Prostate gland (tissue), 2 donors: ENCODE data around the gene CD180. TPM values are rescaled to one million over a fixed set of nuclear protein-coding genes. Genes with fewer than 3 reads are reported as not detected.

Source experiments
- DNase-seq: peaks from one replicate; pipeline ENCODE4 v3.0.0-alpha.2; 2019; ENCODE audit warnings: low spot score
- H3K27ac ChIP-seq, 2 donors: fragments of 200-600 bp; sonication (generic); 2 replicates each; pipeline ENCODE4 v1.5.1; 2017 to 2019
- H3K27me3 ChIP-seq: fragments of 200-600 bp; sonication (generic); replicated peaks from 2 replicates; pipeline ENCODE4 v1.5.1; 2019; ENCODE audit not compliant: insufficient read depth
- H3K36me3 ChIP-seq, 2 donors: fragments of 200-600 bp; sonication (generic); 1 replicate in 1 of 2; 2 replicates in 1 of 2; pipeline versions ENCODE4 v1.5.1 to v1.8.1; 2017 to 2019
- H3K4me1 ChIP-seq: fragments of 200-600 bp; sonication (generic); replicated peaks from 2 replicates; pipeline ENCODE4 v1.5.1; 2019
- H3K4me3 ChIP-seq, 2 donors: fragments of 200-600 bp; sonication (generic); 2 replicates each; pipeline ENCODE4 v1.5.1; 2017 to 2019
- H3K9me3 ChIP-seq: fragments of 200-600 bp; sonication (generic); 2 replicates; pipeline ENCODE4 v1.5.1; 2017
- POLR2A ChIP-seq: fragments of 450-650 bp; IDR thresholded peaks from one replicate; pipeline ENCODE4 v1.6.1; 2016; ENCODE audit warnings: antibody characterized with exemption, mild to moderate bottlenecking
- POLR2AphosphoS5 ChIP-seq: sonication (generic); formaldehyde crosslinking; IDR thresholded peaks from one replicate; pipeline ENCODE4 v1.6.1; 2017; ENCODE audit warnings: antibody characterized with exemption
- WGBS: methylation state at CpG from one replicate; pipeline ENCODE4 v1.1.5; 2018; 5-methylcytosine and 5-hydroxymethylcytosine counted together
- intact Hi-C: fragments of 100-400 bp; cut with DNase I; formaldehyde crosslinking; loops from one replicate; pipeline ENCODE4 v1.14.2; 2022
- total RNA-seq, 2 donors: library from RNA; depleted of rRNA; stranded (reverse); fragments of >200 nt; gene quantifications; one replicate each; pipeline ENCODE4 v1.1.0, GENCODE V29; 2016
- TF ChIP-seq, protein P1 (sequence below), 4 experiments: fragments of 200-600 bp in 2 of 4; fragments of 450-650 bp in 2 of 4; sonication (generic) in 2 of 4; IDR thresholded peaks; 1 replicate in 3 of 4; 2 replicates in 1 of 4; pipeline ENCODE4 v1.5.1; 2016 to 2019; ENCODE audit warnings: antibody characterized with exemption in 4 of 4, mild to moderate bottlenecking in 2 of 4, moderate library complexity in 2 of 4

The CD180 gene
- total RNA-seq, 2 donors from 2014 or later, result 0.18 to 0.68 TPM

DNA sequence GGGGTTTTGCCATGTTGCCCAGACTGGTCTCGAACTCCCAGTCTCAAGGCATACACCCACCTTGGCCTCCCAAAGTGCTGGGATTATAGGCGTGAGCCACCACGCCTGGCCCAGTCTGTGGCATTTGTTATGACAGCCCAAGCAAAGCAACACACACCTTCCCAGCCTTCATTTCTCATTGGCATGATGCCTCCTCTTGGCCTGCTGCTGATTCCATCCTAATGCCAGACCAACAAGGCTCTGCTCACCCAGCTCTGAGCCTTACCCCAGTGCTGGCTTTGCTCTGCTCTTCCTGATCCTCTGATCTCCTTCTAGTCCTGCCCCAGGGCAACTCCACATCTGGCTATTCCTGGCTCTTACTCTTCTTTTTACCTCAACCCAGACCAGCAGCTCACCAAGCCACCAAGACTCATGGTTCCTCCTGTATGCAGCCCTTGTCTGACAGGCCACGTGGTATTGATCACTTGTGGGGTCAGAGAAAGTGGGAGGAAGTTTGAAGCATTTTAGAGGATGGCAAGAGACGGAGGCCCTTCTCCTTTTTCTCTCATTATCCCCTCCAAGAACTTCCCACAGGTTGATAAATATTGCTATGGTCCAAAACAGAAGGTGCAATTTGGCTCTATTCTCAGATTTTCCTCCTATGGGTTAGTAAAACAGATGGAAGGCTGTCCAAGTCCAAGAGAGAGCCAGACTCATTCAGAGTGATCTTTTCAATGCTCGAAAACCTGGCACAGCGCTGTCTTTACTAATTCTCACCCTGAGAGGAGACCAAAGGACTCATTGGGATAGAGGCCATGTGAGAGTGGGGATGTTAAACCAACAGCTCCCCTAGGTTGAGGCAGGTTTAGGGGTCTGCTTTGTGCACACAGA lies 958 bp downstream of the CD180 start:
- no peaks in the 10 kb centered on the region for H3K4me1 ChIP-seq
- intact Hi-C loops, result no loop called here
- H3K27ac ChIP-seq, result no peak overlapping the region
- no peaks in the 10 kb centered on the region for H3K36me3 ChIP-seq
- no peak for TF ChIP-seq POLR2AphosphoS5
- no peak for TF ChIP-seq POLR2A
- TF ChIP-seq, protein P1, sequence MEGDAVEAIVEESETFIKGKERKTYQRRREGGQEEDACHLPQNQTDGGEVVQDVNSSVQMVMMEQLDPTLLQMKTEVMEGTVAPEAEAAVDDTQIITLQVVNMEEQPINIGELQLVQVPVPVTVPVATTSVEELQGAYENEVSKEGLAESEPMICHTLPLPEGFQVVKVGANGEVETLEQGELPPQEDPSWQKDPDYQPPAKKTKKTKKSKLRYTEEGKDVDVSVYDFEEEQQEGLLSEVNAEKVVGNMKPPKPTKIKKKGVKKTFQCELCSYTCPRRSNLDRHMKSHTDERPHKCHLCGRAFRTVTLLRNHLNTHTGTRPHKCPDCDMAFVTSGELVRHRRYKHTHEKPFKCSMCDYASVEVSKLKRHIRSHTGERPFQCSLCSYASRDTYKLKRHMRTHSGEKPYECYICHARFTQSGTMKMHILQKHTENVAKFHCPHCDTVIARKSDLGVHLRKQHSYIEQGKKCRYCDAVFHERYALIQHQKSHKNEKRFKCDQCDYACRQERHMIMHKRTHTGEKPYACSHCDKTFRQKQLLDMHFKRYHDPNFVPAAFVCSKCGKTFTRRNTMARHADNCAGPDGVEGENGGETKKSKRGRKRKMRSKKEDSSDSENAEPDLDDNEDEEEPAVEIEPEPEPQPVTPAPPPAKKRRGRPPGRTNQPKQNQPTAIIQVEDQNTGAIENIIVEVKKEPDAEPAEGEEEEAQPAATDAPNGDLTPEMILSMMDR (IDR thresholded peaks at IDR 0.05), result no peak
- WGBS, result 92% methylated on average over 7 of the region's 7 CpGs
- H3K27me3 ChIP-seq, result no peaks in the 10 kb centered on the region
- no peaks in the 10 kb centered on the region for H3K9me3 ChIP-seq
- DNase-seq, result no peak
- no peak overlapping the region for H3K4me3 ChIP-seq

DNA sequence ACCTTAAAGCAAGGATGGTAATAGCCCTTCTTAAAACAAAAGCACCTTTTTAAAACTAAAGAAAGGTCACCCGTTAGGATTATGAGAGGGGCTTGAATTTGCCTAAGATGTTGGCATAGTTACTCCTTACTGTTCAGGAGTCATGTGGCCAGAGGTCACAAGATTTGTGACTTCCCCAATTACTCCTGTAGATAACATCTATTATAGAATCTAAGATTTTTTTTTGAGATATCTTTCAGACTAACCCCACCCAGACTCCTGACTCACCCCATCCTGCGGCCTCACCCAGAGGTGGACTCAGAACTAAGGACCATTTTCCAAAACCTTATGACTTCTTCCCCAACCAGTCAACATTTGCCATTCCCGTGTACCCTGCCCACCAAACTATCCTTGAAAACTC lies 2.4 kb downstream of the CD180 start:
- Histone ChIP-seq H3K4me1 (no peaks in the 10 kb centered on the region), H3K27ac (no peak overlapping the region), H3K27me3 (no peaks in the 10 kb centered on the region), H3K4me3 (no peak overlapping the region), H3K36me3 (no peaks in the 10 kb centered on the region), H3K9me3 (no peaks in the 10 kb centered on the region)
- 91% methylated on average over 3 of the region's 3 CpGs for WGBS
- TF ChIP-seq, protein P1 (IDR thresholded peaks at IDR 0.05), result no peak
- TF ChIP-seq POLR2AphosphoS5 (no peak), POLR2A (no peak)
- no peak for DNase-seq
- intact Hi-C loops, result no loop called here

DNA sequence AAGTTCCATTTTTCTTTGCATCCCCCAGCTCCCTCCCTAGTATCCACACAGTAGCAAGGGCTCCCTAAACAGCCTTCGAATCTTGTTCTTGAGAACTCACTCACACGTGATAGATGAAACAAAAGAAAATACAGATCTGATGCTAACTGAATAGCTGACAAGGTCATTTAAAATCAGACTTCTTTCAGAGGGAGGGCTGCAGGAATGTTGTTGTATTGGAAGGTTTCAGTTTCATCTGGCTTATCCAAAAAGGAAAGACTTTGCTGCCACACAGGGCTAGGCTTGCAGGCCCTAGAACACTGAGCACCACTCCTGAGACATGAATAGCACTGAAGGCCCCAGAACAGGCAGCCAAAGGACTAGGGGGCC lies 3.2 kb downstream of the CD180 start:
- no peaks in the 10 kb centered on the region for H3K4me1 ChIP-seq
- 12% methylated on average over 2 of the region's 2 CpGs for WGBS
- TF ChIP-seq POLR2A (no peak), POLR2AphosphoS5 (no peak)
- TF ChIP-seq, protein P1 (IDR thresholded peaks at IDR 0.05), result no peak
- DNase-seq, result no peak
- no peaks in the 10 kb centered on the region for H3K9me3 ChIP-seq
- H3K36me3 ChIP-seq, result no peaks in the 10 kb centered on the region
- peak overlapping the region in 1 of 2 donors; percentile 25 for H3K27ac ChIP-seq
- H3K4me3 ChIP-seq, result no peak overlapping the region
- intact Hi-C loops, result no loop called here
- no peaks in the 10 kb centered on the region for H3K27me3 ChIP-seq

DNA sequence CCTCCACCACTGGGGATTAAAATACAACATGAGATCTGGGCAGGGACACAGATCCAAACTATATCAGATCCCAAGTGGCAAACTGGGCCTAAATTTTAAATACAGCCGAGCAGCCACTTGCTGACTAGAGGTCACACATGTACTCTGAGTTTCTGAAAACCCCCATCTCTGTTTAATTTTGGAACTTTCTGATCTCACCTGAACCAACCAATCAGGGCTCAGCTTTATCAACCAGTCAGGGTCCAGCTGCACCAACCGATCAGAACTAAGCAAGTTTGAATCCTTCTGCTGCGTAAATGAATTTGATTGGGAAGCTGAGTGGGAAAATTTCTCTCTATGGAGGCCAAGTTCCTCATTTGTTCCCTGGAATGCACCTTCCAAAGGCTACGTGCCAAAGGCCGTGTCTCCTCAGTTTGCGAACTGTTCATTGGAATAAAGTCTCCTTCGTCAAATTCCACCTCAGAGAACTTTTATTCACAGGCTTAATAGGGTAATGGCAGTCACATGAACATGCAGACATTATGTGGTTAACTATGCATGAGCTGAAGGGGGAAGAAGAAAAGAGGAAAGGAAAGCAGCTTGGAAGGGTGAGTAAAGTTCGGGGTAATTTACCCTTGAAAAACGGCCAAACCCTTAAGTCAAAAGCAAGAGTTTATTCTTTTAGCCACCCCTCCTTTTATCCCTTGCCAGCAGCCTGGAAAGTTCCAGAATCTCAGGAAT lies 3.7 kb downstream of the CD180 start:
- no peaks in the 10 kb centered on the region for H3K27me3 ChIP-seq
- H3K4me1 ChIP-seq, result no peaks in the 10 kb centered on the region
- intact Hi-C loops, result no loop called here
- TF ChIP-seq POLR2A, result no peak
- TF ChIP-seq, protein P1 (IDR thresholded peaks at IDR 0.05), result no peak
- no peak for TF ChIP-seq POLR2AphosphoS5
- no peaks in the 10 kb centered on the region for H3K9me3 ChIP-seq
- no peak overlapping the region for H3K4me3 ChIP-seq
- no peaks in the 10 kb centered on the region for H3K36me3 ChIP-seq
- no peak for DNase-seq
- WGBS, result 40% methylated on average over 9 of the region's 9 CpGs
- H3K27ac ChIP-seq, result peak overlapping the region in 1 of 2 donors; percentile 25
